PFSK-1 (cell line): ENCODE results near the gene AADACL3.

ENCODE experiments used
- FOXP2 ChIP-seq: optimal IDR thresholded peaks from 2 replicates; pipeline ENCODE3; 2011; ENCODE audit warnings: borderline replicate concordance, control low read depth, inconsistent platforms; ENCODE audit not compliant: insufficient read depth; ENCODE audit errors: extremely low read length, extremely low read depth
- POLR2AphosphoS5 ChIP-seq: IDR thresholded peaks from 2 replicates; pipeline ENCODE4 v1.6.1; 2012; ENCODE audit warnings: low read depth, mild to moderate bottlenecking, control low read depth, low read length, moderate library complexity
- SIN3A ChIP-seq: IDR thresholded peaks from 2 replicates; pipeline ENCODE4 v1.6.1; 2012; ENCODE audit warnings: mild to moderate bottlenecking, low read length, moderate library complexity, borderline replicate concordance; ENCODE audit not compliant: insufficient read depth
- TAF1 ChIP-seq: IDR thresholded peaks from 2 replicates; pipeline ENCODE4 v1.6.1; 2012; ENCODE audit warnings: low read length, control low read depth, borderline replicate concordance; ENCODE audit not compliant: insufficient read depth
- TF ChIP-seq, protein P1 (sequence below), 2 experiments: IDR thresholded peaks; 2 replicates each; pipeline versions ENCODE4 v1.6.1 to v1.8.0; 2011 to 2012; ENCODE audit warnings: low read depth in 2 of 2, low read length in 2 of 2, control low read depth in 1 of 2, inconsistent platforms in 1 of 2, mild to moderate bottlenecking in 1 of 2, moderate library complexity in 1 of 2; ENCODE audit not compliant: insufficient read depth in 1 of 2

The AADACL3 gene

DNA sequence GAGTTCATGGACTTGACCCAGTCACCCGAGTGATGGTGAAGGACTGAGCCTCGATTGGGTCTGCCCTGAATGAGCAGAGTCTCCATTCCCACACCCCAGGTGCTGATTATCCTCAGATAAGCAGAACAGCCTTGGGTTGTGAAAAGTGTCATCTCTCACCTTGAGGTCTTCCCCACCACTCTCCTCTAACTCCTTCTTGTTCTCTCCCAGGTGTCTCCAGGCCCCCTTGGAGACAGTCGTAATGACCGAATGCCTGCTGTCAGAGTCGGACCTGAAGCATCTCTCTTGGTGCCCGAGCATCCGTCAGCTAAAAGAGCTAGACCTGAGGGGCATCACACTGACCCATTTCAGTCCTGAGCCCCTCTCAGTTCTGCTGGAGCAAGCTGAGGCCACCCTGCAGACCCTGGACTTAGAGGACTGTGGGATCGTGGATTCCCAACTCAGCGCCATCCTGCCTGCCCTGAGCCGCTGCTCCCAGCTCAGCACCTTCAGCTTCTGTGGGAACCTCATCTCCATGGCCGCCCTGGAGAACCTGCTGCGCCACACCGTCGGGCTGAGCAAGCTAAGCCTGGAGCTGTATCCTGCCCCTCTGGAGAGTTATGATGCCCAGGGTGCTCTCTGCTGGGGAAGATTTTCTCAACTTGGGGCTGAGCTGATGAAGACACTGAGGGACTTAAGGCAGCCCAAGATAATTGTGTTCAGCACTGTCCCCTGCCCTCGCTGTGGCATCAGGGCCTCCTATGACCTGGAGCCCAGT, 61.1 kb downstream of the AADACL3 start:
- TF ChIP-seq SIN3A: no peak
- TF ChIP-seq TAF1: no peak
- TF ChIP-seq FOXP2: no peak
- TF ChIP-seq, protein P1, sequence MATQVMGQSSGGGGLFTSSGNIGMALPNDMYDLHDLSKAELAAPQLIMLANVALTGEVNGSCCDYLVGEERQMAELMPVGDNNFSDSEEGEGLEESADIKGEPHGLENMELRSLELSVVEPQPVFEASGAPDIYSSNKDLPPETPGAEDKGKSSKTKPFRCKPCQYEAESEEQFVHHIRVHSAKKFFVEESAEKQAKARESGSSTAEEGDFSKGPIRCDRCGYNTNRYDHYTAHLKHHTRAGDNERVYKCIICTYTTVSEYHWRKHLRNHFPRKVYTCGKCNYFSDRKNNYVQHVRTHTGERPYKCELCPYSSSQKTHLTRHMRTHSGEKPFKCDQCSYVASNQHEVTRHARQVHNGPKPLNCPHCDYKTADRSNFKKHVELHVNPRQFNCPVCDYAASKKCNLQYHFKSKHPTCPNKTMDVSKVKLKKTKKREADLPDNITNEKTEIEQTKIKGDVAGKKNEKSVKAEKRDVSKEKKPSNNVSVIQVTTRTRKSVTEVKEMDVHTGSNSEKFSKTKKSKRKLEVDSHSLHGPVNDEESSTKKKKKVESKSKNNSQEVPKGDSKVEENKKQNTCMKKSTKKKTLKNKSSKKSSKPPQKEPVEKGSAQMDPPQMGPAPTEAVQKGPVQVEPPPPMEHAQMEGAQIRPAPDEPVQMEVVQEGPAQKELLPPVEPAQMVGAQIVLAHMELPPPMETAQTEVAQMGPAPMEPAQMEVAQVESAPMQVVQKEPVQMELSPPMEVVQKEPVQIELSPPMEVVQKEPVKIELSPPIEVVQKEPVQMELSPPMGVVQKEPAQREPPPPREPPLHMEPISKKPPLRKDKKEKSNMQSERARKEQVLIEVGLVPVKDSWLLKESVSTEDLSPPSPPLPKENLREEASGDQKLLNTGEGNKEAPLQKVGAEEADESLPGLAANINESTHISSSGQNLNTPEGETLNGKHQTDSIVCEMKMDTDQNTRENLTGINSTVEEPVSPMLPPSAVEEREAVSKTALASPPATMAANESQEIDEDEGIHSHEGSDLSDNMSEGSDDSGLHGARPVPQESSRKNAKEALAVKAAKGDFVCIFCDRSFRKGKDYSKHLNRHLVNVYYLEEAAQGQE (IDR thresholded peaks at IDR 0.05; ENCODE audit: insufficient read depth in 1 of 2, low read depth in 2 of 2, low read length in 2 of 2): no peak
- no peak for TF ChIP-seq POLR2AphosphoS5
